CD4-positive, alpha-beta T cell treated with Interleukin-21 for 1 hour (primary cell): ENCODE results near the gene CCT8.

Experiments used
- DNase-seq: peaks from one replicate; pipeline ENCODE4 v3.0.0-alpha.2; 2020

The CCT8 gene

DNA sequence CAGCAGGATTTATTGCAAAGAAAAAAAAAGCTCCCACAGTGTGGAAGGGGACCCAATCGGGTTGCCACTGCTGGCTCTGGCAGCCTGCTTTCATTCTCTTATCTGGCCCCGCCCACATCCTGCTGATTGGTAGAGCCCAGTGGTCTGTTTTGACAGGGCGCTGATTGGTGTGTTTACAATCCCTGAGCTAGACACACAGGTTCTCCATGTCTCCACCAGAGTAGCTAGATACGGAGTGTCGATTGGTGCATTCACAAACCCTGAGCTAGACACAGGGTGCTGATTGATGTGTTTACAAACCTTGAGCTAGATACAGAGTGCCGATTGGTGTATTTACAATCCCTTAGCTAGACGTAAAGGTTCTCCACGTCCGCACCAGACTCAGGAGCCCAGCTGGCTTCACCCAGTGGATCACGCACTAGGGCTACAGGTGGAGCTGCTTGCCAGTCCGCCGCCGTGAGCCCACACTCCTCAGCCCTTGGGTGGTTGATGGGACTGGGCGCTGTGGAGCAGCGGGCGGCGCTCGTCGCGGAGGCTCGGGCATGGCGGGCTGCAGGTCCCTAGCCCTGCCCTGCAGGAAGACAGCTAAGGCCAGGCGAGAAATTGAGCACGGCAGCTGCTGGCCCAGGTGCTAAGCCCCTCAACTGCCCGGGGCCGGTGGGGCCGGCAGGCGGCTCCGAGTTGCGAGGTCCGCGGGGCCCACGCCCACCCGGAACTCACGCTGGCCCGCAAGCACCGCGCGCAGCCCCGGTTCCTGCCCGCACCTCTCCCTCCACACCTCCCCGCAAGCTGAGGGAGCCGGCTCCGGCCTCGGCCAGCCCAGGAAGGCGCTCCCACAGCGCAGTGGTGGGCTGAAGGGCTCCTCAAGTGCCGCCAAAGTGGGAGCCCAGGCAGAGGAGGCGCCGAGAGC is 3.5 kb upstream of the CCT8 start:
- DNase-seq, result peak; percentile 92

- no peak for DNase-seq
These were observed 2.4 kb upstream of the CCT8 start for GRCh38 chr21:29075706-29076466.

DNA sequence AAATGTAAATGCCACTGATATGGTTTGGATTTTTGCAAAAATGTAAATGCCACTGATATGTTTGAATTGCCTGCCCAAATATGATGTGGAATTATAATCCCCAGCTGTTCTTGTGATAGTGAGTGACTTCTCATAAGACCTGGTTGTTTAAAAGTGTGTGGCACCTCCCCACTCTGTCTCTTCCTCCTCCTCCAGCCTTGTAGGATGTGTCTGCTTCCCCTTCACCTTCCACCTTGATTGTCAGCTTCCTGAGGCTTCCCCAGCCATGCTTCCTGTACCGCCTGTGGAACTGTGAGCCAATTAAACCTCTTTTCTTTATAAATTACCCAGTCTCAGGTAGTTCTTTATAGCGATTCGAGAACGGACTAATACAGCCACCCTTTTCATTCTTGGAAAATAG is 1.3 kb upstream of the CCT8 start:
- DNase-seq, result no peak

DNA sequence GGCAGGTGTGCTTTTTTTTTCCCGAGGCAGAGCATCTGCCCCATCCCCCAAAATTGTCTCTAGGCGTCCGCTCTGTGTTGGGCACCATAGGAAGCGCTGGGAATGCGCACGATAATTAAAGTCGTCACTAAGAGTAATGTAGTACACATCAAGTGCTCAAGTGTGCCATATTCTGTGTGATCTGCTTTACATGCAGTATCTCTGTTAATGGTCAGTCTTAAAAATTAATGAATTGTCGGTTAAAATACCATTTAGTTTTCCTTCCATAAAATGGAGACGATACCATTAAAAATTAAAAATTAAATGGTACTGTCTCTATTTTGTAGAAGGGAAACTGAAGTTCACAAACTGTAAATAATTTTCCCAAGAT is 544 bp upstream of the CCT8 start:
- no peak for DNase-seq

DNA sequence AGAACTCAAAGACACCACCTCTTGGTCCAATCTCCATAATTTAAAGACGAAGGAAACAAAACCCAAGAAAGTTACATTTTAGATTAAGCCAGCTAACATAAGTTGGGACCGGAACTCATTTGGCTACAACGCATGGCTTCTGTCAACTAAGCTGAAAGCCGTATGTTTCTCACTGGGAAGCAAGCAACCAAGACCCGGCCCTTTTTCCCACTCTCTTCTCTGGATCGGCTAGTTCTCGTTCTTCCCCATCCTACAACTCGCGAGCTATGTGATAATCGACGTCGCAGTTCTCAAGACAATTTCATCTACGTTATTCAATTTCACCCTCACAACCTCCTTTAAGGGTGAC is 601 bp downstream of the CCT8 start:
- no peak for DNase-seq

DNA sequence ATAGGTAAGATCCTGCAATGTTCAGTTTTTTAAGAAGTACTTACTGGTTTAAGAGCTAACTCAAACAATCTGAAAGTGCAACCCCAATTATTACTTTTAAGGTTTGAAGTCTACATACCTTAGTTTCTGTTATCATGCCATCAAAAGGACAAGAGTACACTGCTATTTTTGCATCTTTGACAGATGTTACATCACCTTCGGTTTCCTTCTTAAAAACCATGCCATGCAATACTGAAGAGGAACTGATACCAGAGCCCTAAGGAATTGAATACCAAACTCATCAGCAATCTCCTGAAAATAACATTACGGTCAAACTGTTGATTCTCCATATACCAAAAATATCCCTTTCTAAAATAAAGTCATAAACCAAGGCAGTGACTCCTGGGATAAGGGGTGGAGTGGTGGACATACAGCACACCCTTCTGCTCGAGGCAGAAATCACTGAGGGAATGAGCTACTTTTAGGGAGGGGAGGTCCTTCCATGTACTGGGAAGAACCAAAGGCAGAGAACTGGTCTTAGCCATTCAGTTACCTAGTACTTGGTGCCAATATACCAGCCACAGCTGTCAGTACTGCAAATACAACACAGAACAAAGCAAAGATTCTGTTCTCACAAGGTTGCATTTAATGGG is 8.5 kb downstream of the CCT8 start:
- no peak for DNase-seq

GRCh38 chr21:29056538-29057050 is 16.9 kb downstream of the CCT8 start:
- no peak for DNase-seq

DNA sequence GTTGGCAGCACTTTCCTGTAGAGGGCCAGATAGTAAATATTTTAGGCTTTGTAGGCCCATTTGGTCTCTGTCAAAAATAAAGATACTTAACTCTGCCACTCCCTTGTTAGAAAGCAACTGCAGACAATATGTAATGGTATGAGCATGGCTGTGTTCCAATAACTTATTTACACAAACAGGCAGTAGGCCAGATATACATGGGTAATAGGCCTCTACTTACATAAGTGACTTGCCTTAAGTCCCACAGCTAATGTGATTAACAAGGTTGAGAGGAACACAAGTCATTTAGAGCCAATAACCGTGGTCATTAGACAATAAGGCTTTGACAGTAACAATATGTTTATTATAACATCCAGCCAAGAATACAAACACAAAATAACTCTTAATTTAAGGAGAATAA is 17.4 kb downstream of the CCT8 start:
- no peak for DNase-seq

- no peak for DNase-seq
These were observed 18.4 kb downstream of the CCT8 start for GRCh38 chr21:29055080-29055479.

DNA sequence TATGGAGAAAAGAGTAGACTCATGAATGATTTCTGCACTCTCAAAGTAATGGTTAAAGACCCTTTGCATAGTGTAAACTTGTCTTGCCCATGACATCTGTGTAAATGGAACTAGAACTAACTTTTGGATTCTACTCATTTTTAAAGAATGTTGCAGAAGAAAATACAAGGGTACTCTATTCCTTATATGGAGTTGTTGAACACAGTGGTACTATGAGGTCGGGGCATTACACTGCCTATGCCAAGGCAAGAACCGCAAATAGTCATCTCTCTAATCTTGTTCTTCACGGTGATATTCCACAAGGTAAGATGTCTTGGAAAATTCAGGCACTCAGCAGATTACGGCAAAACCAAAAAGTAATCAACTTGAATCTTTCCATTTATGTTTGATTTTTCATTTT is 19.8 kb downstream of the CCT8 start:
- no peak for DNase-seq

DNA sequence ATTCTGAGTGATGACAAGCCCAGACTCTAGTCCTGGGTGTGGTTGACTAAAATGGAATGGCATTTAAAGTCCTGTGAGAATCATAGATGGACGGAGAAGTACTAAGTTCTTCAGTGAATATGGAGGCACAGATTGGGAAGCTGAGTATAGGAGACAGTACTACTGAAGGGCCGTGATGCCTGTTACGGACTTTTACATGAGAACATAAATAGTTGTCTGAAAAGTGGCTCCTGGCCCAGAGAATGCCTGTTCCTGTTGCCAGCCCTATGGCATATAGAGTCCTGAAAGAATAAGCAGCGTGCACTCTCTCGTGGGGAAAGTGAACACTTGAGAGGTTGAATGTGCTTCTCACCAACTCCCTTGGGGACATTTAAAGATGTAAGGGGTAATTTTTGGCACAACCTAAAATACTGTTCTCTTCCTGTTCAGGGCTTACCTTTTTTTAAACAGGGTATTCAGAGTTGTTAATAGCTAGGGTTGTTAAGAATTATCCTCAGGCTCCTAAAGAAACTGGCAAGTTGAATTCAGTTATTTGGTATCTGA is 20.4 kb downstream of the CCT8 start:
- DNase-seq, result no peak

GRCh38 chr21:29052224-29052623 is 21.2 kb downstream of the CCT8 start:
- no peak for DNase-seq

DNA sequence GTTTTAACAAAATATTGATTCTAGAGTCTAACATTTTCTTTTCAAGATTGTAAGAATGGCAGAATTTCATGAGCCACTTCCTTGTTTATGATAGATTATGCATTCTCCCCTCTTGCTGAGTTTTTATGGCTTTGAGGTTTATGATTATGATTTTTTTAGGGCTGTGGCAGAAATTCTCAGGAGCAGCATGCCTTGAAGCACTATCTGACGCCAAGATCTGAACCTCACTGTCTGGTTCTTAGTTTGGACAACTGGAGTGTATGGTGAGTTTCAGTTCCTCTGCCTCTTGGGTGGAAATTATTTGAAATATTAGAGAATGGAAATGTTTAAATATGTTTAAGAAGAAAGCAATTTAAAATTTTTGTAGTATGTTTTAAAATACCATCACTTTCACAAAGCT is 38.8 kb downstream of the CCT8 start:
- DNase-seq, result no peak

DNA sequence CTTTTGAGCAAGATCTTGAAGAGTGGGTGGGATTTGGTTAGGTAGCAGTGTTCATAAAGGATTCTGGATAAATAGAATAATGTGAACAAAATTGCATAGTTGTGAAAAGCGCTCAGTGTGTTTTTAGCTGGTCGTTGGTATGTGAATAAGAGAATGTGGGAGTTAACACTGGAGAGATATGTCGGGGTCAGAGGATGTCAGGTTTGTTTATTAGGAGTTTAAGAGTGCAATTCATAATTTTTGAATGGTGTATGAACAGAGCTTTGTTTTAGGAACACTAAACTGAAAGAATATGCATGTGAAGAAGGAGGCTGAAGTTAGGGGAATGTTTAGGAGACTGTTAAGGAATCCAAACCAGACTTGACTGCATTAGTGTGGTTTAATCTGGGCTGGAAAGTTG is 39.6 kb downstream of the CCT8 start:
- DNase-seq, result no peak

DNA sequence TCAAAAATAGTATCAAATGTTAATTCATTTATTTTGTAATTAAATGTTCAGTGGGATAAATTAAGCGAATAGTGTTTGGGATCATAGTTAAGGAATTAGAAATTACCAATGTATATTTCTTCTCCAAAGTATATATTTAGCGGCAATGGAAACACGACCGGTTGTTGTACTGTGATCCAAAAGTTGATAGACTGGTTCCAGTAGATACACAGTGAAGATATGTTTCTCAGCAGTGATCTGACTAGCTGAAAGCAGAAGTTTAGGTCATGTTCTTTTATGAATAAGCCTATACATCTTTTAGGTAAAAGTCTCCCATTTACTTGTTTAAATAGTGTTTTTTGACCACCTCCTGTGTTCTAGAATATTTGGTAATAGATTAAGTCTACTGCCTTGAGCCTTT is 40.1 kb downstream of the CCT8 start:
- DNase-seq, result no peak

DNA sequence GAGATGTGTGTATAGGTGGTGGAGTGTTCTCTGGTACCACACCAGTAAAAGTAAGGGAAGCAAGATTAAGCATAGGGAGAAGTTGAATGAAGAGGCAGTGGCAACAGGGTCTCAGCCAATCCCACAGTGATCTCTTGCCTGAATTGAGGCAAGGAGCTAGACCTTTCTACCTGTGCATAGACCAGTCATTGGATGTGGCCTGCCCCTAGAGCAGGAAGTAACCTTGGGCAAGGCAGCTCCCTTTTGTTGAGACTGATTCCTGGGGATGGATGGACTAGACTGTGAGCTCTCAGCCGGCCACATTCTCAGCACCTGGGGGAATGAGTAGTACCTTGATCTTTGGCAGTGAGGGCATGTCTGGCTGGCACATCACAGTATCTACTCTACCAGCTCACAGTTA is 42.5 kb downstream of the CCT8 start:
- no peak for DNase-seq

DNA sequence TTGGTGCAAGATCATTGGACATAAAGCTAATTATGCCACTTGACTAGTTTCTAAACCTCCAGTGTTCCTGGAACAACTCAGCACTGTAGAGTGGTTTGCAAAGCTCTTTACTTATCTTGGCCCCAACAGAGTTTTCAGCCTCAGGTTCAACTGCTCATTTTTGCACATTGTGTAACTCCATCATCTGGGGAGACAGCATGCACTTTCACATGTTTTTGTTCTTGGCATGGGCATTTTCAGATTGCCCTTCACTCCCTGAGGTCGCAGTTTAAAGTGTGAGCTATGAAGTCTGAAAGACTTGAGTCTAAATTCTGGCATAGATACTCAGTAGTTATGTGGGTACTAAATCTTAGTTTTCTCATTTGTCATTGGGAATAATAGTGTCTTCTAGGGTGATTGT is 43.9 kb downstream of the CCT8 start:
- DNase-seq, result no peak

DNA sequence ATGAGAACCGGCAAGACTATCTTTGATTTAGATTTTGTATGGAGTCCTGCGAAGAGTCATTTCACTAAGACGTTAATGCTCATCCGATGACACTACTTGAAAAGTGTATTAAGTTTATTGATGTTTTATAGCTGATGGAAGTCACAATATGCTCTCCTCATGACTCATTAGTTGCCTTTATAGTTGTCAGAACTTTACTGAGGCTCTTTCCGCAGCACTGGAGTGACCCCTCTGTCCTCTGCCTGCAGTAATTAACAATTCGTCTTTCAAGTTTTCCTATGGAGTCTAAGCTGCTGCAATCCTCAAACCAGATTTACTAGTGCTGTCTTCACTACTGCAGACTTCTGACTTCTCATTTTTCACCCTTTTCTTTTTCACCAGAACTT is 48.1 kb downstream of the CCT8 start:
- peak; percentile 20 for DNase-seq

DNA sequence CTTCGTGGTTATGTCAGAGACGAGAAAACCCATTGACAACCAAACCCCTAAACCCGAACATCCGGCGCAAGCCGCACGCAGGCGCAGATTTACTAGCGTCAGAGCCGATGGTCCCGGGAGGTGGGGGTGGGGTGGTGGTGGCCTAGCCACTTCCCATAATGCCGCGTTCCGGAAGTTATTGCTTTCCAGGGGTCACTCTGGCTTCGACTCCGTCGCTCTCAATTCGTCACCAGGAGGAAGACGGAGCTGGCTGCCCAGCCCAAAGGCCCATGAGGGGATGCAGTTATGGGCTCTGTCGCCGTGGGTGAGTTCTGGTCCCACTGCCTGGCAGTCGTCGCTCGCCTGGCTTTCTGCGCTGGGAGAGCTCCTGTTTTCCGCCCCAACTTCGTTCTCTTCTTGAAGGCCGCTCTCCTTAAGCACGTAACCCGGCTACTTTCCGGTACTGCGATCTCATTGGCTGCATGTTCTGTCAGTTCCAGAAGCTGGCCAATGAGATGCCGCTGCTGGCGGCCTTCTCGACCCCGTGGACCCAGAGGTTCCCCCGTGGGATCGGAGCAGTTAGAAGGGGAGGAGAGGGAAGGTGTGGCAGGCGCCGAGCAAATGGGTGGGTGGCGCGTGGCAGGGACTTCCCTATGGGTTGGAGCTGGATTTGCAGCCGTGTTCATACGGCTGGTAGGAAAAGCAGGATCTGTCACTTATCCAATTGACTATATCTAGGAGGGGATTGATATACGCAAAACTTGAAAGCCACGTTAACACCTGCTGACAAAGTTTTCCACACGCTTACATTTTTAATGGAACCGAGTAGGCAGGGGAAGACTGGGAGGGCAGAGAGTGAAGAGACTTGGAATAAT is 48.7 kb downstream of the CCT8 start, which contains the start of gene USP16:
Gene USP16 (plus strand): TSS at position 195 of the 854 bp plus-strand sequence. CDS start 3,246 bp downstream, outside the sequence.
- peak; percentile 97 for DNase-seq

DNA sequence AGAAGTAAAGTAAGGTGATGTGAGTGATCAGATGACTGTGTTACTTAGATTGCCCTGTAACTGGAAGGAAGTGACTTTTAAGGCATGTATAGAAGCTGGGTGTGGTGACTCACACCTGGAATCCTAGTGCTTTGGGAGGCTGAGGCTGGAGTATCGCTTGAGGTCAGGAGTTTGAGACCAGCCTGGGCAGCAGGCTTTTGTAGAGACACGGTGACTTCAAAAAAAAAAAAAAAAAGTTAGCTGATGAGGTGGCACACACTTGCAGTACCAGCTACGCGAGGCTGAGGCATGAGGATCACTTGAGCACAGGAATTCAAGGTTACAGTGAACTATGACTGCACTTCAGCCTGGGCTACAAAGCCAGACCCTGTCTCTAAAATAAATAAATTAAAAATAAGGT is 51.3 kb downstream of the CCT8 start:
- peak; percentile 44 for DNase-seq

DNA sequence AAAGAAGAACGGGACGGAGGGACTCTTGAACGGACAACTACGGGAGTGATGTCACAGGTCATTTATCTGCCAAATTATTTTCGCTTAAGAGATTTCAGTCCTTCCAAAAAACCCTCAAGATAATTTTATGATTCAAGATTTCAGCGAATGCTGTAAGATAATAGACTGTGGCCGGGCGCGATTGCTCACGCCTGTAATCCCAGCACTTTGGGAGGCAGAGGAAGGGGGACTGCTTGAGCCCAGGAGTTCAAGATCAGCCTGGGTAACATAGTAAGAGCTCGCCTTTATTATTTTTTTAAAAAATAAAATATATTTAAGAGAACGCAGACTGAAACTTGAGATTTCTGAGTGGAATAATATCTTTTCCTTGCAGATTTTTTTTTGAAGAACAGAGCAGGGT is 54.9 kb downstream of the CCT8 start:
- no peak for DNase-seq

GRCh38 chr21:29017639-29018237 is 55.7 kb downstream of the CCT8 start:
- no peak for DNase-seq
